HG03521 (cell line): ENCODE results near the gene CCSER2.
"Not testable (repeated sequence)": the region's sequence is repeated elsewhere in the genome, so short reads cannot be mapped to it uniquely, and the experiment has no call there.

Experiments
- ATAC-seq: cut with Tn5 transposase; IDR thresholded peaks from one replicate; pipeline ENCODE4 v1.9.1; 2021; ENCODE audit warnings: mild to moderate bottlenecking, moderate library complexity; ENCODE audit not compliant: unreplicated experiment

CCSER2 gene

DNA sequence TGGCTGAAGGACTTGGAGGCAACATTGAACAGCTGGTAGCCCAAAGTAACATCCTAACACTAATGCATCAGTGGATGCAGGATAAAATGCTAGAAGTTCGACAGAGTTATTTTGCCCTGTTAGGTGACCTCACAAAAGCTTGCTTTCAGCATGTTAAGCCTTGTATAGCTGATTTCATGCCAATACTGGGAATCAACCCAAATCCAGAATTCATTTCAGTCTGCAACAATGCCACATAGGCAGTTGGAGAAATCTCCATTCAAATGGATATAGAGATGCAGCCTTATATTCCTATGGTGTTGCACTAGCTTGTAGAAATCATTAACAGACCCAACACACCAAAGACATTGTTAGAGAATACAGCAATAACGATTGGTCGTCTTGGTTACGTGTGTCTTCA is 62.9 kb downstream of the CCSER2 start:
- no peak for ATAC-seq

DNA sequence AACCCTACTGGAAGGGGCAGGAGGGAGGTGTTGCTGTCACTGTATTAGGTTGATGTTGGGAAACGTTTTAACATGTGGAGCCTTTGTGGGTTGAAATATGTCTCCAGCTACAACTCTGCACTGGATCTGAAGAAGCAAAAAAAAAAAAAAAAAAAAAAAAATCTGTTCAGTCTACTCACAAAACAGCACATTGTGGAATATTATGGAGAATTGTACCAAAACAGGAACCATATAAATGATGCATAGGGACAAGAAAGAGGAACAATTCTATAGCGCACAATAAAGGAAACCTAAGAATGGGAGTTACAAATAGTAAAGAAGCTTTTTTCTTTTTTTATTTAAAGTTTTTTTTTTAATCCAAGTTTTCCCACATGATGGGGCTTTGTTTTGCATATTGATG is 63.8 kb downstream of the CCSER2 start:
- ATAC-seq, result no peak

DNA sequence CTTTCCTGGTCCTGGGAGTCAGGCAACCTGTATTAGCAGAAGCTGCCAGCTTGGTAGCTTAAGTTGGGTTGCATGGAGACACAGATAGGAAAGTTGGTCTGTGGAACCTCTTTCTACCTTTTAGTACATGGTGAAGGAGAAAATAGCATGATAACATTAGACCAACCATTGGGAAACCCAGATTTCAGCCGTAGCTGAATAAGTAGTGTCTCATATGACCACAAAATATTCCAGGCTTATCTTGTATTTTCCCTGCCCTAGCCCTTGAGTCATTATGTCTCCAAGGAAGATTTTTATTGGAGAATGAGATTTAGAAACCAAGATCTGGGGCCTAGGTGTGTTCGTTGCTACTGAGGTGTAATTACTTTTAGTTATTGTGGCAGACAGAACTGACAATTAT is 67.2 kb downstream of the CCSER2 start:
- ATAC-seq, result no peak

DNA sequence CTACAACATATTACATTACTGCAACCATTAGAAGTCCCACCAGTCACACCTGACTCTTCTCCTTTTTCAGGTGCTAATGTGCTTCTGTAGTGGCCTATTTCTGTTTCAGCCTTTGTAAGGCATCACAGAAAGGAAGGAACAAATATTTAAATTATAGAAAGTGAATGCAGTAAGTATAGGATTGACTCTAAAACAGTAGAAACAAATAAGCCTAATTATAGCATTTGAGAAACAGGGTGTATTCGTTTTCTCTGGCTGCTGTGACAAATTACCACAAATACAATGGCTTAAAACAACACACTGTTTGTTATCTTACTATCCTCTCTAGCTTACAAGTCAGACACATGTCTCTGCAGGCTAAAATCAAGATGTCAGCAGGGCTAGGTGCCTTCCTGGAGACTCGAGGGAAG is 69.4 kb downstream of the CCSER2 start:
- ATAC-seq, result no peak

DNA sequence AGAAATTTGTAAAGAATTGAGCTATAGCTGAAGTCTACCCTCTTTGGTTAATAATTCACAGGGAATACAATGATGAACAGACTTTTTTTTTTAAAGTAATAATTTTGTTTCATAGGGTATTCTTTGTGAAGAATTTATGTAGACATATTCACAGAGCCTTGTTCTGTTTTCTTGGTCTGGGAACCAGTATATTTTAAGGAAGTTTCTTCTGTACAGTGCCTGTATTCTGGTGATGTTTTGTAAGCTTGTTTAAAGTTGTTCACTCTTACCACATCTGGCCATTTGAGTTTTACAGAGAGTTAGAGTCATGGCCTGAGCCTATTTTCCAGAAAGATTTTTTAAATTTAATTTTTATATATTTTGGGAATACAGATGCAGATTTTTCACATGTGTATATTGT is 70.3 kb downstream of the CCSER2 start:
- no peak for ATAC-seq

DNA sequence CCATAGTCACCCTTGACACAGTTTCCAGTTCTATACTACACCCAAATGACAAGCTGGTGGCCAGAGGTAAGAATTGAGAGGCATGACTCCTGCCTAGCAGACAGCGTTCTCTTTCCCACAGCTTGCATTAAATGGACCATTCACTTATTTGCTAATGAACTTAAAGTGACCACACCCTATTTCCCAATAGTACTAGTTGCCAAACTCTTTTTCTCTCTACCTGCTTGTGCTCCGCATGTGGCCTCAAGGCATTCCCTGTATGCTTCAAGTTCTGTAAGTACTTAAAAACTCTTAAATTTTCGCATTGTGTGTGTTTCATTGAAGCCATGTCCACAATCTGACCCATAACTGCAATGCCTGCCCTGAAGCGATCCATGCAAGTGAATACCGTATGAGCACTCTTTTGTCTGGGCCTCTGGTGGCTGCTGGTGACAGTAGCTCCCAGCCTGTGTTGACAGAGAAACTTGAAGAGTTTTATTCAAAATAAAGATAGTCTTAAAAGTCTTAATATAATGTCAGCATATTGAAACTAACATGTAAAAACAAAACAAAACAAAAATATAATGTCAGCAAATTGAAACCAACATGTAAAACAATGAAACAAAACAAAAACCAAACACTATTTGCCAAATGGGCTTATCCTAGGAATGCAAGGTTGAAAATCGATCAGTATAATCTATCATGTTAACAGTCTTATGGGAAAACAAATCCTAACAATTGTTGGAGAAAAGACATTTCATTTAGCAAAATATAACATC is 73.6 kb downstream of the CCSER2 start:
- no peak for ATAC-seq

DNA sequence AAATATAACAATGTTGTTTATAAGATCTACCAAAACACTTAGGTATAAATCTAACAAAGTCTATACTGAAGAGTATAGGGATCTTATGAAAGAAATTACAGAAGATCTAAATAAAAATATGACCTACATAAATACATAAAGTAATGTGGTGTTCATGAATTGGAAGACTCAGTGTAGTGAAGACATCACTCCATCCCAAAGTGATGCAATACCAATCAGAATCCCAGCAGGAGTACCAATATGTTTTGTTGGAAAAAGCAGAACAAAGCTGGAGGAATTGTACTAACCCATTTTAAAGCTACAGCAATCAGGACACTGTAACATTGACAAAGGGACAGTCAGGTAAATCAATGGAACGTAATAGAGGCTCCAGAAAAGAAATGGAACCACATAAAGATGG is 76.4 kb downstream of the CCSER2 start:
- no peak for ATAC-seq

DNA sequence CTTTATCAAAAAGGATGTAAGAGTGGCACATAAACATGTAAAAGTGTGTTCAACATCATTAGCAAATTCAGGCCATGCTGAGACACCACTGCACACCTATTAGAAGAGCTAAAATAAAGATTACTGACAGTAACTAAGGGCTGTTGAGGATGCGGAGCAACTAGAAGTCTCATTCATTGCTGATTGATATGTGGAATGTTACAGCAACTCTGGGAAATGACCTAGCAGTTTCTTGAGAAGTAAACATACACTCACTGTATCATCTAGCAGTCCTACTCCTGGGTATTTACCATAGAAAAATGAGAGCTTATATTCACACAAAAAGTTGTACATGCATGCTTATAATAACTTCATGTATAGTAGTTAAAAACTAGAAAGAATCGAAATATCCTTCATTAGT is 77.3 kb downstream of the CCSER2 start:
- ATAC-seq, result no peak

DNA sequence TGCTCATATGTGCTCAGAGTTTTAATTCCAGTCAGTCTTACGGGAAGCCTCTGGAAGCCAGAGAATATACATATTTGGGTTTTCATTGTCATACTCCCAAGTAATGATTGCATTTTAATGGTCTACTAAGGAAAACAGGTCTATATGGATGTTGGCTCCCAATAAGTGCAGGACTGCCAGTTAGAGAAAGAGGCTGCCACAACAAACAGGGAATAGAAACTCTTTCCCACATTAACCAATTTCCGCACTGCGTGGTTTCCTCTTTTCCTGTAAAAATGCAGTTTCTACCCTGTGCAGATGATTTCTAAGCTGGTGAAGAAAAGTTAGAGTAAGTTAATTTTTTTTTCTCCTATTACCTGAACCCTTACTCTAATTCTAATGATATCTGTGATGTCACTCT is 78.2 kb downstream of the CCSER2 start:
- no peak for ATAC-seq

DNA sequence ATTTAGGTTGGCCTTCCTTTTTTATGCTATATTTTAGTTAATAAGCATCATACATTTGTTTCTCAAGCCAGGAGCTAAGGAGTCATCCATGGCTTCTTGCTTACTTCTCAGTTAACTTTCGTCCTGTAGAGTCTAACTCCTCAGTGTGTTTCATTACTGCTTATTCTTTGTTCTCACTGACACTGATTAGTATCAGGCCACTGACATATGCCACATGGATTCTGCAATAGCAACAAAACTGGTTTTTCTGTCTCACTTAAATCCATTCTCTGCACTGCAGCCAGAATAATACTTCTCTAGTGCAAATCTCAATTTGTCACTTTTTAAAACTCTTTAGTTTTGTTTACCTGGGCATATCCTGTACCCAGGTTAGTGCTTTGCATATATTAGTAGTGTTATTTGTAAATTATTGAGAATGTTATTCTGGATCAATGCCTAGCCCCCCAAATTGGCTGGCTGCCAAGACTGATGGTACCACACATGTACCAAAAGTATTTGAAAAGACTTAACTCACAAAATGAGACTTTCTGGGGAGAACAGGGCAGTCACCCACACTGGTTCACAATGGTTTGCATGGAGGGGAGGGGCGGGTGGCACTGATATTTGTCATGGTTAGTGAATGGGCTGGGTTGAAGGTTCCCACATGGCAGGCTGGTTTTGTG is 79.1 kb downstream of the CCSER2 start:
- no peak for ATAC-seq

DNA sequence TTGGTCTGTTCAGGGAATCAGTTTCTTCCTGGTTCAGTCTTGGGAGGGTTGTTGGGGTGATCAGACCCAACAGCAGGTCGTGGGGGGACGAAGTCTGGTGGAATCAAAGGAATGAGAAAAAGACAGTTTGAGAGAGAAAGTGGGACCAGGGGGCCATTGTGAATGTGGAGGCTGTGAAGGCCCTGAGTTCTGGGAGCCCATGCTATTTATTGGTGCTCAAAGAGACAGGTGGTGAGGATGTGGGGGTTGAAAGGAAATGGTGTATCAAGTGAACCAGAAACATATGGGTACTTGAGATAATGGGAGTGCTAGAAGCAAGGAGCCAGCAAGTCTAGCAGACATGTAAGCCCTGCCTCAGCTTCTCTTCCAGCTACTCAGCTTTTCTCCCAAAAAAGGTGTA is 84.1 kb downstream of the CCSER2 start:
- no peak for ATAC-seq

DNA sequence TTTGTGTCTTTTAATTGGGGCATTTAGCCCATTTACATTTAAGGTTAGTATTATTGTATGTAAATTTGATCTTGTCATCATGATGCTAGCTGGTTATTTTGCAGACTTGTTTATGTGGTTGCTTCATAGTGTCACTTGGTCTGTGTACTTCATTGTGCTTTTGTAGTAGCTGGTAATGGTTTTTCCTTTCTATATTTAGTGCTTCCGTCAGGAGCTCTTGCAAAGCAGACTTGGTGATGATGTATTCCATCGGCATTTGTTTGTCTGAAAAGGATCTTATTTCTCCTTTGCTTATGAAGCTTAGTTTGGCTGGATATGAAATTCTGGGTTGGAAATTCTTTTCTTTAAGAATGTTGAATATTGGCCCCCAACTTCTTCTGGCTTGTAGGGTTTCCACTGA is 85.7 kb downstream of the CCSER2 start:
- not testable (repeated sequence) for ATAC-seq

DNA sequence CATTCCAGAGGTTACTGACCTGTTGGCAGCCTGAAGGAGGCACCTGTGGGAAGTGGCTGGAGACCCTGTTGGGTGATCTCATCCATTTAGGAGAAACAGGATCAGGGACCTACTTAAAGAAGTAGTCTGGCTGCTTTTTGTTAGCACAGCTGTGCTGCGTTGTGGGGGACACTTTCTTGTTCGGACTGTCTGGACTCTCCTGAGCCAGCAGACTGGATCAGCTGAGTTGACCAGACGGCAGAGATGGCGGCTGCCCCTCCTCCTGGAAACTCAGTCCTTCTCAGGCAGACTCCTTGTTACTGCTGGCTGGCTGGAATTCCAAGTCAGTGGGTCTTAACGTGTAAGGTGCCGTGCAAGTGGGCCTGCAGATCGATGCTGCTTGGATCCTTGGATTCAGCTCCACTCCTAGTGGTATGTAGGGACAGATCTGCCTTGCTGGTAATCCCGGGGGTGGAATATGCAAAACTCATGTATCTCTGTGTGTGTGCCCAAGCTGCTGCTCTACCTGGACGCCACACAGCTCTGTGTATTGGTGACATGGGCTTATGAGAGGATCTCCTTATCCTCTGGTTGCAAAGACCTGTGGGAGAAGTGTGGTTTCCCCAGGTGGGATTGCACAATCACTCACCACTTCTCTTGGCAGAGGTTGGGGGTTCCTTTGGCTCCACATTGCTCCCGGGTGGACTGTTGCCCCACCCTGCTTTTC is 87.3 kb downstream of the CCSER2 start:
- no peak for ATAC-seq

DNA sequence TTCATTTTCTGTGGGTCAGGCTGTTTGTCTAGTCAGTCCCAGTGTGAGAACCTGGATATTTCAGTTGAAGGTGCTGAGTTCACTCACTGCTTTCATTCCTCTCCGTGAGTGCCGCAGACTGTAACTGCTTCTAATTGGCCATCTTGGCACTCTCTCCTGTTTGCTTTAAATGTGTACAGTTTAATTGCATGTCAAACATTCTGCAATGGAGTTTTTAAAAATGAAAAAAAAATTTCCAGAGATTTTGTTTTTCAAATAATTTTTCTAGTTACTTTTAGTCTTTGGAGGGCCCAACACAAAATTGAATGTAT is 87.8 kb downstream of the CCSER2 start:
- no peak for ATAC-seq

DNA sequence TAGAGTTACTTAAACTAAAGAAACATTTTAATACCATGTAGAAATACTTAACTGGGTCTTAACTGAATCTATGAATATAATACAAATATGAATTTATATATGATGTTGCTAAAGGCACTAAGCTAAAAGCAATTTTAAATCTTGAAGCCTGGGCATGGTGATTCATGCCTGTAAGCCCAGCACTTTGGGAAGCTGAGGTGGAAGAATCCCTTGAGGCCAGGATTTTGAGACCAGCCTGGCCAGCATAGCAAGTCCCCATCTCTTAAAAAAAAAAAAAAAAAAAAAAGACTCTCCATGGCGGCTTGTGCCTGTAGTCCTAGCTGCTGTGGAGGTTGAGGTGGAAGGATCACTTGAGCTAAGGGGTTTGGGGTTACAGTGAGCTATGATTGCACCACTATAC is 95.3 kb downstream of the CCSER2 start:
- ATAC-seq, result no peak

DNA sequence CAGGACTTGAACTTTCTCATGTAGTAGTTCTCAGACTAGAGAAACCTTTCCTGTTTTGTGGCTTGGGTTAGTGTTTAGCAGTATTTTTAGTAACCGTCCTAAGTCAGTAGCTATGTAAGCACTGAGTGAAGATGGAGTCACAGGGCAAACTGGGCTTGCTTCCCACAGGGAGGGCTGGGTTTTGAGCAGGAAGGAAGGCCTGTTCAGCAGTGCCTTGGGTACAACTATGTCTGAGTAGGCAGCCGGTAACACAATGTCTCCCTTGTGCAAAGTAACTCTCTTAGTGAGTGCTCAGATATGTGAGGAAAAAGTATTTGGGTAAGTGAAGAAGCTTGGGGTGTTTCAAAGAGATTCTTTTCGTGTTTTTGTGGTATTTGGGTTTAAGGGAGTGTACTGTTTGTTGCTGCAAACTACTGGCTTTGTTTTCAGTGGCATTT is 96.4 kb downstream of the CCSER2 start:
- ATAC-seq, result no peak

DNA sequence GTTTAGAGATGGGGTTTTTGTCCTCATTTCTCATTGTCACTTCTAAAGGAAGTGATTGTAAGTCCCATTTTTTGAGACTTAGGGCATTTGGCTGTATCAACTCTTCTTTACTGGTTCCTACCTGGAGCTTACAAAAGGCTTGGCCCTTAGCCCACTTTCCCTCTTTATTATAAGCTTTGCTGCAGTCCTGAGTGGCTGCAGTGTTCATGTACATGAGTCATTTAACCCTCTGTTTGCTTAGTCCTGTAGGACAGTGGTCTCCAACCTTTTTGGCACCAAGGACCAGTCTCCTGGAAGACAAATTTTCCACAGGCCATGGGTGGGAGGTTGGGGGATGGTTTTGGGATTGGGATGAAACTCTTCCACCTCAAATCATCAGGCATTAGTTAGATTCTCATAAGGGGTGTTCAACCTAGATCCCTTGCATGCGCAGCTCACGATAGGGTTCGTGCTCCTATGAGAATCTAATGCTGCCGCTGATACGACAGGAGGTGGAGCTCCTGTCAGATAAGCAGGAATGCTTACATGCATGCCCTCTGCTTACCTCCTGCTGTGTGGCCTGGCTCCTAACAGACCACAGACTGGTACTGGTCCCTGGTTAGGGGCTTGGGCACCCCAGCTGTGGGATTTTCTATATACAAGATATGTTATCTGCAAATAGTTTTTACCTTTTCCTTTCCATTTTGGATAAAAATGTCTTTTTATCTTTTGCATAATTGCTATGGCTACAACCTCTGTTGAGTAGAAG is 99.7 kb downstream of the CCSER2 start:
- no peak for ATAC-seq

DNA sequence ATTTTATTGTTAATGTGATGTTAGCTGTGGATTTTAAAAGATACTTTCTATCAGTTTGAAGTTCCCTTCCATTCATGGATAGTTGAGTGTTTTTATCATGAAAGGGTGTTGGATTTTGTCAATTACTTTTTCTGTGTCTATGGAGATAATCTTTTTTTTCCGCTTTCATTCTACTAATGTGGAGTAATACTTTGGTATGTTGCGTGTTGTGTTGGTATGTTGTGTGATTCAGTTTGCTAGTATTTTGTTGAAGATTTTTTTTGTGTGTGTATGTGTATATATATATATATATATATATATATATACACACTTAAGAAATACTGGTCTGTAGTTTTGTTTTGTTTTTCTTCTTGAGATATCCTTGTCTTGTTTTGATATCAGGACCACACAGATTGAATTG is 100.3 kb downstream of the CCSER2 start:
- no peak for ATAC-seq

DNA sequence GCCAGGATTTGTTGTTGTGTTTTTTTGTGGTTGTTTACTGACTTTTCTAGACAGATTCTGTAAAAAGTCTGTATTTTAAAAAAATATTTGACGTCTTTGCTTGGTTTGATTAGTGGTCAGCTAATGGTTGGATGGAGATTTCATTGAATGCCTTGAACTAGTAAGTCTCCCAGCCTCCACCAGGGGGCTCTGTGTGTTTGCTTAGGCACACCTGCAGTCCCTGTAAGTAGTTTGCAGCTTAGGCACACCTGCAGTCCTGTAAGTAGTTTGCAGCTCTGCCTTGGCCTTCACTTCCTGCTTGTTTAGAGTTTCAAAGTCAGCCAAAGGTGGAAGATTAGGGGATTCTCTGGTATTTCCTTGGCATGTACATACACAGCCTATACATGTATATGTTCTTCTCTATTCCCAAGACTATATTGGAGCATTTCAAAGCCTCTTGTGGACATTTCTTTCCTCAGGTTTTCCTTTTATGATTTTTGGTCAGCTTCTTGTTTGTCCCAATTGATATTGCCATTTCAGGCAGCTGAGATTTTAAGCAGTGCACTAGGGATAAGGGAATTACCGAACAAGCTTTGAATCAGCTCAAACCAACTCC is 101.6 kb downstream of the CCSER2 start:
- ATAC-seq, result peak; percentile 99

DNA sequence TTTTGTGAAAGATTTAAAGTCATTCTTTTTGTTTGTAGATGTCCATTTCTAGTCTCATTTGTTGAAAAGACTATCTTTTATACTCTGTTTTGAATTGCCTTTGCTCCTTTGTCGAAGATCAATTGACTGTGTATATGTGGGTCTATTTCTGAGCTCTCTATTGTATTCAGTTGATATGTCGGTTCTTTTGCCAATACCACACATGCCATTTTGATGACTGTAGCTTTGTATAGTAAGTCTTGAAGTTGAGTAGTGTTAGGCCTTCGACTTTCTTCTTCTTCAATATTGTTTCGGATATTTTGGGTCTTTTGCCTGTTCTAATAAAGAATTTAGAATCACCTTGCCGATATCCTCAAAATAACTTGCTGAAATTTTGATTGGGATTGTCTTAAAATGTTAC is 104.5 kb downstream of the CCSER2 start:
- ATAC-seq, result no peak

DNA sequence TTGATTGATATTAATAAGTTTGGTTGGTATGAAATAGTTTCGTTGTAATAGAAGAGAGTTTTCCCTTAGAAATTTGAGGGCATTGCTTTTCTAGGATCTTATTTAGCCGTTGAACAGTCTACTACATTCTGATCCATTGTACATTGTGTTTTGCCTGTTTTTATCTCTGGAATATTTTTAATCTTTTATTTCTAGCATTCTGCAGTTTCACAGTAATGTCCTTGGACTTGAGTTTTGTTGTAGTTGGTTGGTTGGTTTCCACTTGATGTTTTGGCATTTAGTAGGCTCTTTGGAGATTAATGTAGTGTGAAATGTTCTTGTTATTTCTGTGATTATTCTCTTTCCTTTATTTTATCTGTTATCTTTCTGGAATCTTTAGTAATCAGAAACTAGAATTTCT is 112.4 kb downstream of the CCSER2 start:
- no peak for ATAC-seq
